K562 (cell line): ENCODE data around the gene SCAMP3. TPM values are rescaled to one million over a fixed set of nuclear protein-coding genes. Genes with fewer than 3 reads are reported as not detected.
A peak's percentile ranks its signal among the peaks of the same experiment; 100 is the strongest.

Experiments used
- BMI1 ChIP-seq: fragments of 150-350 bp; IDR thresholded peaks from 2 replicates; pipeline ENCODE4 v1.6.1; 2014; ENCODE audit warnings: low read length
- HMBOX1 ChIP-seq: sonication (generic); IDR thresholded peaks from 2 replicates; pipeline ENCODE4 v1.6.1; 2016
- HNRNPUL1 ChIP-seq: fragments of 200-400 bp; formaldehyde crosslinking; IDR thresholded peaks from 2 replicates; pipeline ENCODE4 v1.6.1; 2017; ENCODE audit warnings: low read length
- SIX5 ChIP-seq, 2 experiments: IDR thresholded peaks; 2 replicates each; pipeline ENCODE4 v1.6.1; 2011; ENCODE audit warnings: low read length in 2 of 2, borderline replicate concordance in 1 of 2, low read depth in 1 of 2, mild to moderate bottlenecking in 1 of 2, moderate library complexity in 1 of 2; ENCODE audit not compliant: insufficient read depth in 1 of 2
- SRSF1 ChIP-seq: fragments of 200-400 bp; formaldehyde crosslinking; IDR thresholded peaks from 2 replicates; pipeline ENCODE4 v1.6.1; 2017; ENCODE audit warnings: mild to moderate bottlenecking, low read depth, low read length, moderate library complexity
- TARDBP ChIP-seq: fragments of 450-650 bp; IDR thresholded peaks from 2 replicates; pipeline ENCODE4 v1.6.1; 2016
- ZNF133 ChIP-seq: fragments of 250-450 bp; sonication (Bioruptor Pico); IDR thresholded peaks from 2 replicates; pipeline ENCODE4 v1.4.0; 2020; ENCODE audit warnings: mild to moderate bottlenecking
- polyA plus RNA-seq, 8 experiments: library from polyadenylated mRNA; depleted of rRNA in 4 of 8; stranded (reverse) in 5 of 8; unstranded in 3 of 8; fragments of >200 nt; fragmentation: Nextera tagmentation in 2 of 8; fragmentation: Illumina TruSeq in 1 of 8; extraction: Ambion mirVana in 2 of 8; extraction: Trizol in 1 of 8; gene quantifications; 2 replicates each; pipeline versions ENCODE4 v1.2.1 to v1.2.3, GENCODE V29; 2011 to 2014; ENCODE audit warnings: inconsistent platforms in 1 of 8, missing spikeins in 1 of 8
- total RNA-seq, 7 experiments: library from RNA; depleted of rRNA in 6 of 7; stranded (reverse); fragments of >200 nt in 6 of 7; fragmentation: Illumina TruSeq in 2 of 7; extraction: Trizol in 2 of 7; gene quantifications; 2 replicates each; pipeline versions ENCODE4 v1.2.1 to v1.2.3, GENCODE V29; 2011 to 2021; ENCODE audit warnings: low replicate concordance in 1 of 7
- TF ChIP-seq, protein P1 (sequence below): fragments of 450-650 bp; IDR thresholded peaks from 2 replicates; pipeline ENCODE4 v1.6.1; 2016; ENCODE audit warnings: mild to moderate bottlenecking, moderate library complexity
- TF ChIP-seq, protein P2 (sequence below): IDR thresholded peaks from 2 replicates; pipeline ENCODE4 v1.6.1; 2014; ENCODE audit warnings: antibody characterized with exemption
- TF ChIP-seq, protein P3 (sequence below): fragments of 450-650 bp; IDR thresholded peaks from 2 replicates; pipeline ENCODE4 v1.7.1; 2018; ENCODE audit warnings: mild to moderate bottlenecking, low read depth; ENCODE audit not compliant: partially characterized antibody

Gene SCAMP3
- total and polyA plus RNA-seq, 9 of the 15 experiments (the other 6 are each of a cell fraction or from before 2014, with no cell fraction given) = 14.2 to 131 (median 86.1) TPM

DNA sequence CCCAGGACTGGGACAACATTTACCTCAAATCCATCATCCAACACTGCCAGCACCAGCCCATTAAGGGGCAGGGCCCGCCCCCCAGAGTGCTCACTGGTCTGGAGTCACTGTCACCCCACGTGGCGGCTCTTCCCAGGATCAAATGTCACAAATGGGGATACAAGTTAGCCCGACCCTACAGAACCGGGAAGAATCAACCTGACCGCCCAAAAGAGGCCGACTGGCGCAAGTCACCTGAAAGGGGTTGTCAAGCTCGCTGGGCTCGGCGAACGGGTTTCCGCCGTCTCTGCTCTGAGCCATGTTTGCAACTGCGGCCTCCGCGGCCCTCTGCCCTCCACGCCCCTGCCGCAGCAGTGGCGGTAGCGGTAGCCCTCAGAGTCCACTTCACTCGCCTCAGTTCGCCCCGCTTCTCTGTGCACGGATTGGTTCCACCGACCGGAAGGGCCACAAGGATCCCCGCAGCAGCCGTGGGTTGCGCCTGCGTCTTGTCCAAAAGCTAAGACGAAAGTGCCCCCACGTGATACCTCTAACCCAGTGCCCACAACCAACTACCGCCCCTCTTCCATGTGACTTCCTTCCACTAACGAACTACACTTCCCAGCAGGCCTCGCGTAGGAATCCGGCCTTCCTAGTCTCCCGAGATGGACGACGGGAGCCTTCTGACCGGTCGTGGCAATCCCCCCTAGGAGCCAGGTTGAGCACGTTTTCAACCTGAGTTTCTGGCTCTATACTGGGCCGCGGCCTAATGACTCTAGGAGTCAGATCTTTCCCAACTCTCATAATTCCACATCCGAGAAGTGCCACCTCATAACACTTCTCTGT, at the start of gene SCAMP3 (continued):
- TF ChIP-seq, protein P1, sequence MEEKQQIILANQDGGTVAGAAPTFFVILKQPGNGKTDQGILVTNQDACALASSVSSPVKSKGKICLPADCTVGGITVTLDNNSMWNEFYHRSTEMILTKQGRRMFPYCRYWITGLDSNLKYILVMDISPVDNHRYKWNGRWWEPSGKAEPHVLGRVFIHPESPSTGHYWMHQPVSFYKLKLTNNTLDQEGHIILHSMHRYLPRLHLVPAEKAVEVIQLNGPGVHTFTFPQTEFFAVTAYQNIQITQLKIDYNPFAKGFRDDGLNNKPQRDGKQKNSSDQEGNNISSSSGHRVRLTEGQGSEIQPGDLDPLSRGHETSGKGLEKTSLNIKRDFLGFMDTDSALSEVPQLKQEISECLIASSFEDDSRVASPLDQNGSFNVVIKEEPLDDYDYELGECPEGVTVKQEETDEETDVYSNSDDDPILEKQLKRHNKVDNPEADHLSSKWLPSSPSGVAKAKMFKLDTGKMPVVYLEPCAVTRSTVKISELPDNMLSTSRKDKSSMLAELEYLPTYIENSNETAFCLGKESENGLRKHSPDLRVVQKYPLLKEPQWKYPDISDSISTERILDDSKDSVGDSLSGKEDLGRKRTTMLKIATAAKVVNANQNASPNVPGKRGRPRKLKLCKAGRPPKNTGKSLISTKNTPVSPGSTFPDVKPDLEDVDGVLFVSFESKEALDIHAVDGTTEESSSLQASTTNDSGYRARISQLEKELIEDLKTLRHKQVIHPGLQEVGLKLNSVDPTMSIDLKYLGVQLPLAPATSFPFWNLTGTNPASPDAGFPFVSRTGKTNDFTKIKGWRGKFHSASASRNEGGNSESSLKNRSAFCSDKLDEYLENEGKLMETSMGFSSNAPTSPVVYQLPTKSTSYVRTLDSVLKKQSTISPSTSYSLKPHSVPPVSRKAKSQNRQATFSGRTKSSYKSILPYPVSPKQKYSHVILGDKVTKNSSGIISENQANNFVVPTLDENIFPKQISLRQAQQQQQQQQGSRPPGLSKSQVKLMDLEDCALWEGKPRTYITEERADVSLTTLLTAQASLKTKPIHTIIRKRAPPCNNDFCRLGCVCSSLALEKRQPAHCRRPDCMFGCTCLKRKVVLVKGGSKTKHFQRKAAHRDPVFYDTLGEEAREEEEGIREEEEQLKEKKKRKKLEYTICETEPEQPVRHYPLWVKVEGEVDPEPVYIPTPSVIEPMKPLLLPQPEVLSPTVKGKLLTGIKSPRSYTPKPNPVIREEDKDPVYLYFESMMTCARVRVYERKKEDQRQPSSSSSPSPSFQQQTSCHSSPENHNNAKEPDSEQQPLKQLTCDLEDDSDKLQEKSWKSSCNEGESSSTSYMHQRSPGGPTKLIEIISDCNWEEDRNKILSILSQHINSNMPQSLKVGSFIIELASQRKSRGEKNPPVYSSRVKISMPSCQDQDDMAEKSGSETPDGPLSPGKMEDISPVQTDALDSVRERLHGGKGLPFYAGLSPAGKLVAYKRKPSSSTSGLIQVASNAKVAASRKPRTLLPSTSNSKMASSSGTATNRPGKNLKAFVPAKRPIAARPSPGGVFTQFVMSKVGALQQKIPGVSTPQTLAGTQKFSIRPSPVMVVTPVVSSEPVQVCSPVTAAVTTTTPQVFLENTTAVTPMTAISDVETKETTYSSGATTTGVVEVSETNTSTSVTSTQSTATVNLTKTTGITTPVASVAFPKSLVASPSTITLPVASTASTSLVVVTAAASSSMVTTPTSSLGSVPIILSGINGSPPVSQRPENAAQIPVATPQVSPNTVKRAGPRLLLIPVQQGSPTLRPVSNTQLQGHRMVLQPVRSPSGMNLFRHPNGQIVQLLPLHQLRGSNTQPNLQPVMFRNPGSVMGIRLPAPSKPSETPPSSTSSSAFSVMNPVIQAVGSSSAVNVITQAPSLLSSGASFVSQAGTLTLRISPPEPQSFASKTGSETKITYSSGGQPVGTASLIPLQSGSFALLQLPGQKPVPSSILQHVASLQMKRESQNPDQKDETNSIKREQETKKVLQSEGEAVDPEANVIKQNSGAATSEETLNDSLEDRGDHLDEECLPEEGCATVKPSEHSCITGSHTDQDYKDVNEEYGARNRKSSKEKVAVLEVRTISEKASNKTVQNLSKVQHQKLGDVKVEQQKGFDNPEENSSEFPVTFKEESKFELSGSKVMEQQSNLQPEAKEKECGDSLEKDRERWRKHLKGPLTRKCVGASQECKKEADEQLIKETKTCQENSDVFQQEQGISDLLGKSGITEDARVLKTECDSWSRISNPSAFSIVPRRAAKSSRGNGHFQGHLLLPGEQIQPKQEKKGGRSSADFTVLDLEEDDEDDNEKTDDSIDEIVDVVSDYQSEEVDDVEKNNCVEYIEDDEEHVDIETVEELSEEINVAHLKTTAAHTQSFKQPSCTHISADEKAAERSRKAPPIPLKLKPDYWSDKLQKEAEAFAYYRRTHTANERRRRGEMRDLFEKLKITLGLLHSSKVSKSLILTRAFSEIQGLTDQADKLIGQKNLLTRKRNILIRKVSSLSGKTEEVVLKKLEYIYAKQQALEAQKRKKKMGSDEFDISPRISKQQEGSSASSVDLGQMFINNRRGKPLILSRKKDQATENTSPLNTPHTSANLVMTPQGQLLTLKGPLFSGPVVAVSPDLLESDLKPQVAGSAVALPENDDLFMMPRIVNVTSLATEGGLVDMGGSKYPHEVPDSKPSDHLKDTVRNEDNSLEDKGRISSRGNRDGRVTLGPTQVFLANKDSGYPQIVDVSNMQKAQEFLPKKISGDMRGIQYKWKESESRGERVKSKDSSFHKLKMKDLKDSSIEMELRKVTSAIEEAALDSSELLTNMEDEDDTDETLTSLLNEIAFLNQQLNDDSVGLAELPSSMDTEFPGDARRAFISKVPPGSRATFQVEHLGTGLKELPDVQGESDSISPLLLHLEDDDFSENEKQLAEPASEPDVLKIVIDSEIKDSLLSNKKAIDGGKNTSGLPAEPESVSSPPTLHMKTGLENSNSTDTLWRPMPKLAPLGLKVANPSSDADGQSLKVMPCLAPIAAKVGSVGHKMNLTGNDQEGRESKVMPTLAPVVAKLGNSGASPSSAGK = no peak; the same call in 1 of the 2 replicates
- no peak for TF ChIP-seq TARDBP
- no peak; the same call in 1 of the 2 replicates for TF ChIP-seq BMI1
- TF ChIP-seq ZNF133 = no peak
- TF ChIP-seq, protein P2, sequence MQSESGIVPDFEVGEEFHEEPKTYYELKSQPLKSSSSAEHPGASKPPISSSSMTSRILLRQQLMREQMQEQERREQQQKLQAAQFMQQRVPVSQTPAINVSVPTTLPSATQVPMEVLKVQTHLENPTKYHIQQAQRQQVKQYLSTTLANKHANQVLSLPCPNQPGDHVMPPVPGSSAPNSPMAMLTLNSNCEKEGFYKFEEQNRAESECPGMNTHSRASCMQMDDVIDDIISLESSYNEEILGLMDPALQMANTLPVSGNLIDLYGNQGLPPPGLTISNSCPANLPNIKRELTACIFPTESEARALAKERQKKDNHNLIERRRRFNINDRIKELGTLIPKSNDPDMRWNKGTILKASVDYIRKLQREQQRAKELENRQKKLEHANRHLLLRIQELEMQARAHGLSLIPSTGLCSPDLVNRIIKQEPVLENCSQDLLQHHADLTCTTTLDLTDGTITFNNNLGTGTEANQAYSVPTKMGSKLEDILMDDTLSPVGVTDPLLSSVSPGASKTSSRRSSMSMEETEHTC = peak; percentile 75; the same call in 1 of the 2 replicates
- TF ChIP-seq, protein P3, sequence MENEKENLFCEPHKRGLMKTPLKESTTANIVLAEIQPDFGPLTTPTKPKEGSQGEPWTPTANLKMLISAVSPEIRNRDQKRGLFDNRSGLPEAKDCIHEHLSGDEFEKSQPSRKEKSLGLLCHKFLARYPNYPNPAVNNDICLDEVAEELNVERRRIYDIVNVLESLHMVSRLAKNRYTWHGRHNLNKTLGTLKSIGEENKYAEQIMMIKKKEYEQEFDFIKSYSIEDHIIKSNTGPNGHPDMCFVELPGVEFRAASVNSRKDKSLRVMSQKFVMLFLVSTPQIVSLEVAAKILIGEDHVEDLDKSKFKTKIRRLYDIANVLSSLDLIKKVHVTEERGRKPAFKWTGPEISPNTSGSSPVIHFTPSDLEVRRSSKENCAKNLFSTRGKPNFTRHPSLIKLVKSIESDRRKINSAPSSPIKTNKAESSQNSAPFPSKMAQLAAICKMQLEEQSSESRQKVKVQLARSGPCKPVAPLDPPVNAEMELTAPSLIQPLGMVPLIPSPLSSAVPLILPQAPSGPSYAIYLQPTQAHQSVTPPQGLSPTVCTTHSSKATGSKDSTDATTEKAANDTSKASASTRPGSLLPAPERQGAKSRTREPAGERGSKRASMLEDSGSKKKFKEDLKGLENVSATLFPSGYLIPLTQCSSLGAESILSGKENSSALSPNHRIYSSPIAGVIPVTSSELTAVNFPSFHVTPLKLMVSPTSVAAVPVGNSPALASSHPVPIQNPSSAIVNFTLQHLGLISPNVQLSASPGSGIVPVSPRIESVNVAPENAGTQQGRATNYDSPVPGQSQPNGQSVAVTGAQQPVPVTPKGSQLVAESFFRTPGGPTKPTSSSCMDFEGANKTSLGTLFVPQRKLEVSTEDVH = peak; percentile 83
- no peak for TF ChIP-seq HNRNPUL1
- no peak for TF ChIP-seq HMBOX1
- no peak for TF ChIP-seq SRSF1
- TF ChIP-seq SIX5 (IDR thresholded peaks at IDR 0.05; ENCODE audit: borderline replicate concordance in 1 of 2, insufficient read depth in 1 of 2, low read depth in 1 of 2, low read length in 2 of 2) = peak; percentile 86 to 87
